ENCODE data around the gene FGF8. TPM values are rescaled to one million over a fixed set of nuclear protein-coding genes. Genes with fewer than 3 reads are reported as not detected.

Gene FGF8
- total and polyA plus RNA-seq, 4 donors = 0.08 TPM; not detected in 3

DNA sequence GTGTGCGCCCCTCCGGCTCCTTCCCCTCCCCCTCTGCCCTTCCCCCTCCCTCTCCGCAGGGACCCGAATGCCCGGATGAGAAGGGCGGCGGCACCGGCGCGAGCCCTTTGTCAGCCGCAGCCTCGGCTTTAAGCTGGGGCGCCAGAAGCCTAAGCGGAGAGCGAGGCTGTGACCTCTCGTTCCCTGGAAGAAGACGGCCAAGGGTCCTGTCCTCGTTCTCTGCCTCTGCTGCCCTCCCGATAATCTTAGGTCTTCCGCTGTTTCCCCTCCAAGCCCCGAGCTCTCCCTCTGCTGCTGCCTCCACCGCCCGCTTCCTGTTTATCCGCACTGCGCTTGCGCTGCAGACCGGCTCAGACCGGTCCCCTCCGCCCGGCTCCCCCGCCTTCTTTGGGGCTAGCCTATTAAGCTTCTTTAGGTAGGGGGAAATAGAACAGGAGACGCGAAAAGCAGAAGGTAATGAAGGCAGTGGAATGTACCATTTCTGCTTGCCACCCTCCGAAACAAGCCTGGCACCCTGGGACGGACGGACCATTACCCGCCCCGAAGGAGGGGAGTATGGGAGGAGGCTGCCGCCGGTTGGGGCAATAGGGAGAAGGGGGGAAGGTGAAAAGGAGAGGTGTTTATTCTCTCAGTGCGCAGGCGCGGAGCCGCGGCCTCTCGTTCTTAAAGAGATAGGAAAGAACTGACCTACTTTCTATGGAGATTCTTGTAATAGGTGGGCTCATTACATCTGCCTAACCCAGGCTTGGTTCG, 42.4 kb upstream of the FGF8 start, which contains the start of gene OGA:
Gene OGA (minus strand): TSS at position 326 of the 753 bp plus-strand sequence. CDS start 422 bp downstream, outside the sequence.
- DNase-seq (peak; percentile 99 to 100 (median 99)), ATAC-seq (ENCODE audit: insufficient read depth, low FRiP score) (peak; percentile 96)
- peaks cover 0 to 10% (median 0%) of the 10 kb centered on the region in 4 donors for H3K36me3 ChIP-seq (ENCODE audit: control insufficient read depth in 4 of 4, insufficient read depth in 4 of 4, low read length in 4 of 4)
- peak within 1 kb of the TSS; percentile 87 to 96 for H3K9ac ChIP-seq (ENCODE audit: insufficient read depth in 1 of 2, low read length in 2 of 2)
- peaks cover 0 to 30% (median 9%) of the 10 kb centered on the region in 5 donors for H3K4me1 ChIP-seq (ENCODE audit: control insufficient read depth in 5 of 5, insufficient read depth in 5 of 5, low read length in 5 of 5)
- H3K27me3 ChIP-seq (ENCODE audit: control insufficient read depth in 3 of 3, insufficient read depth in 3 of 3, low read length in 2 of 3) = no peaks in the 10 kb centered on the region
- 0 to 1% methylated on average over 44 to 47 of the region's 47 CpGs for WGBS, 2 donors
- peak within 1 kb of the TSS; percentile 94 to 95 for H3K27ac ChIP-seq (ENCODE audit: low read depth in 1 of 2, low read length in 1 of 2)
- peak within 1 kb of the TSS; percentile 83 for H3K4me3 ChIP-seq
- TF ChIP-seq, protein P1, sequence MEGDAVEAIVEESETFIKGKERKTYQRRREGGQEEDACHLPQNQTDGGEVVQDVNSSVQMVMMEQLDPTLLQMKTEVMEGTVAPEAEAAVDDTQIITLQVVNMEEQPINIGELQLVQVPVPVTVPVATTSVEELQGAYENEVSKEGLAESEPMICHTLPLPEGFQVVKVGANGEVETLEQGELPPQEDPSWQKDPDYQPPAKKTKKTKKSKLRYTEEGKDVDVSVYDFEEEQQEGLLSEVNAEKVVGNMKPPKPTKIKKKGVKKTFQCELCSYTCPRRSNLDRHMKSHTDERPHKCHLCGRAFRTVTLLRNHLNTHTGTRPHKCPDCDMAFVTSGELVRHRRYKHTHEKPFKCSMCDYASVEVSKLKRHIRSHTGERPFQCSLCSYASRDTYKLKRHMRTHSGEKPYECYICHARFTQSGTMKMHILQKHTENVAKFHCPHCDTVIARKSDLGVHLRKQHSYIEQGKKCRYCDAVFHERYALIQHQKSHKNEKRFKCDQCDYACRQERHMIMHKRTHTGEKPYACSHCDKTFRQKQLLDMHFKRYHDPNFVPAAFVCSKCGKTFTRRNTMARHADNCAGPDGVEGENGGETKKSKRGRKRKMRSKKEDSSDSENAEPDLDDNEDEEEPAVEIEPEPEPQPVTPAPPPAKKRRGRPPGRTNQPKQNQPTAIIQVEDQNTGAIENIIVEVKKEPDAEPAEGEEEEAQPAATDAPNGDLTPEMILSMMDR (IDR thresholded peaks at IDR 0.05; ENCODE audit: control extremely low read depth, extremely low read depth) = no peak
- H3K9me3 ChIP-seq (ENCODE audit: control insufficient read depth in 4 of 4, insufficient read depth in 3 of 4, low read length in 3 of 4) = no peaks in the 10 kb centered on the region

DNA sequence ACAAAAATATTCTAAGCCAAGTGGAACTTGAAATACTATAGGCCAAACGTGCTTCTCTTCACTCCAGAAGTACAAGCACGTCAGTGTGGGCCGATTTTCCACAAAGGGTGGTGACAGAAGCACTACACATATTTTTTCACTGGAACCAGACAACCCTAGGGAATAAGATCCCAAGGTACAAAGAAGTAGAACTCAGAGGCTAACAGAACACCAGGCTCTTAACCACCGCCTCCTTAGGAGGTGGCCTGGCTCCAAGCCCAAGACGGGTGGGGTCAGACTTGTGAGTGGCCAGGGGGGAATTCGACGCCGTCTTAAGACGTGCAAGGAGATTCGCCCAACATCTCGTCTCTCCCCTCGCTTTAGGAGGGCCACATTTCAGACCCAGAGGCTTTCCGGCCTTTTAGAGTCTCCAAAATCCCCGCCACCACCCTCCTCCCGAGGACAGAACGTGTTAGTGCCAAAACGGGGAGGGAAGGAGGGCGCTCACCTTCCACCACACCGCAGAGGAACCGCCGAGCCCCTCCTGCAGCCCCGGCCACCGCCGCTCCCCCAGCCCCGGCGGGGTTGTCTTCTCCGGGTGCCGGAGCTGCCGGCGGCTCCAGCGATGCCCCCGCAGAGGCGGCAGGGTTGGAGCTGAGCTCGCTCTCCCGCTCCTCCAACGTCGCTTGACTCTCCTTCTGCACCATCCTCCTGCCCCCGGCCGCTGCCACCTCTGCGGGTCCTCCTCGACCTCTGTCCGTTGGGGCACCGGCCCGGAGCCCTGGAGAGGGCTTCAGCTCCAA, 41.6 kb upstream of the FGF8 start:
- peak overlapping the region; percentile 94 to 95 for H3K27ac ChIP-seq (ENCODE audit: low read depth in 1 of 2, low read length in 1 of 2)
- 0% methylated on average over 43 to 44 of the region's 44 CpGs for WGBS, 2 donors
- peak; percentile 91 to 98 (median 96) for DNase-seq
- peaks cover 2 to 30% (median 10%) of the 10 kb centered on the region in 5 donors for H3K4me1 ChIP-seq (ENCODE audit: control insufficient read depth in 5 of 5, insufficient read depth in 5 of 5, low read length in 5 of 5)
- no peaks in the 10 kb centered on the region for H3K27me3 ChIP-seq (ENCODE audit: control insufficient read depth in 3 of 3, insufficient read depth in 3 of 3, low read length in 2 of 3)
- peak; percentile 44 for ATAC-seq (ENCODE audit: insufficient read depth, low FRiP score)
- peak overlapping the region; percentile 87 to 96 for H3K9ac ChIP-seq (ENCODE audit: insufficient read depth in 1 of 2, low read length in 2 of 2)
- H3K36me3 ChIP-seq (ENCODE audit: control insufficient read depth in 4 of 4, insufficient read depth in 4 of 4, low read length in 4 of 4) = peaks cover 0 to 10% (median under 1%) of the 10 kb centered on the region in 4 donors
- H3K4me3 ChIP-seq = peak overlapping the region; percentile 83
- H3K9me3 ChIP-seq (ENCODE audit: control insufficient read depth in 4 of 4, insufficient read depth in 3 of 4, low read length in 3 of 4) = no peaks in the 10 kb centered on the region
- TF ChIP-seq, protein P1 (IDR thresholded peaks at IDR 0.05; ENCODE audit: control extremely low read depth, extremely low read depth) = no peak

DNA sequence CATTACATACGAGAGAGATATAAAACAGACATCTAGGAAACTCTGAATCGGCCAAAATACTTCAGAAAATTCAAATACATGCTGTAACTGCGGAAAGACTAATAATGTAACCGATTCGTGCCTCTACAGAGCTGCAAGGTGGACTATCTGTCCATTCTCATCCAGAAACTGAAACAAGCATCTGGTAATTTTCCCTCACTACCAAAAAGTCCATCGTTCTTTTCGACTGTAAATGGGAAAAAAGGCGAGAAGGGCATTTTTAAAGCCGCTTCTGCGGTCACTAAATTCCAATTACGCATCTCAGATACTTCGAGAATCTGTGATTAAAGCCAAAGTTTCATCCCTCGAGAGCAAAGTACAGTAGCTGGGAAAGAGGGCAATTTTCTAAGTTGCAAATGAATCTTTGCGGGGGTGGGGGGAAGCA, 41.0 kb upstream of the FGF8 start:
- H3K27ac ChIP-seq (ENCODE audit: low read depth in 1 of 2, low read length in 1 of 2) = peak overlapping the region; percentile 94 to 95
- DNase-seq (peak in 1 of 3 donors; percentile 22), ATAC-seq (ENCODE audit: insufficient read depth, low FRiP score) (no peak)

More for the DNA sequence above, 41.0 kb upstream of the FGF8 start:
- Histone ChIP-seq H3K4me3 (peak overlapping the region; percentile 83), H3K4me1 (ENCODE audit: control insufficient read depth in 5 of 5, insufficient read depth in 5 of 5, low read length in 5 of 5) (peaks cover 4 to 30% (median 10%) of the 10 kb centered on the region in 5 donors), H3K27me3 (ENCODE audit: control insufficient read depth in 3 of 3, insufficient read depth in 3 of 3, low read length in 2 of 3) (no peaks in the 10 kb centered on the region), H3K9ac (ENCODE audit: insufficient read depth in 1 of 2, low read length in 2 of 2) (peak overlapping the region; percentile 87 to 96), H3K9me3 (ENCODE audit: control insufficient read depth in 4 of 4, insufficient read depth in 3 of 4, low read length in 3 of 4) (no peaks in the 10 kb centered on the region), H3K36me3 (ENCODE audit: control insufficient read depth in 4 of 4, insufficient read depth in 4 of 4, low read length in 4 of 4) (peaks cover under 1 to 10% (median 4%) of the 10 kb centered on the region in 4 donors)
- TF ChIP-seq, protein P1 (IDR thresholded peaks at IDR 0.05; ENCODE audit: control extremely low read depth, extremely low read depth) = no peak
- WGBS, 2 donors = 1% methylated on average over 14 of the region's 14 CpGs

Data from lung (tissue), 12 donors.